Measurements from ENCODE around the gene SLC4A1AP. TPM values are rescaled to one million over a fixed set of nuclear protein-coding genes. Genes with fewer than 3 reads are reported as not detected.

Gene SLC4A1AP
- polyA plus RNA-seq, 1 experiment = 15.5 TPM

DNA sequence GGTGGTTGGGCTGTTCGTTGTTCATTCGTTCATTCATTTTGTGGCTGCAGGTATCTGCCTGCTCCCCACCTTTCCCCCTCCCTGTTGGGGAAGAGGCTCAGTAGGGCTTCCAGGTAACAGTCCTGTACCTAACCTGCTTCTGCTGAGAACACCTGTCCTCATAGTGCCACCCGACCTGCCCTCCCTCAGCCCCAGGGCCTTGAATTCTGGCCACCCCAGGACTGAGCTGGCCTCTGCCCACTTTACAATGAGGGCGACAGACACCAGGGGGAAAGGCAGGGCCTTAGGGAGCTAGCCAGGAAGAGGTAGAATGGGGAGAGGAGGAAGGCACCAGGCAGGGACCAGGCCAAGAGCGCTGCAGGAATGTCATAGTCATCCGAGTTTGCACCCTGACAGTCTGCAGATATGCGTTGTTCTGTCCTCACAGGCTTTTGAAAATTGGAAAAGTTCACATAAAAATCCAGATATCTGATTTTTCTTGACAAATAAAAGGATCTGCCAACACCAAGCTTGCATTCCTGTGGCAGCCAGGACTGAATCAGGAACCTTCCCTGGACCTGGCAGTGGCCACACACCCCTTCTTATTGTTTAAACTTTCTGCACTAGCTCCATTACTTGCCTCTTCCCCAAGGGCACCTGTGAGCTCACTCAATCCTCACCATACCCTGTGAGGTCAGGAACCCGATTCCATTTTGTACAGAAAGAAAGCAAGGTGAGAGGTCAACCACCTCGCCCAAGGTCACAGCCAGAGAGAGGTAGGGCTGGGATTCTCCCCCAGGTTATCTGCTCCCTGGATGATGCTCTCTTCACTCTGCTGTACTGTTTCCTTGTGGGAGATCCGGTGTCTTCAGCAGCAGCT lies 72.6 kb downstream of the SLC4A1AP start:
- POLR2A ChIA-PET = no interaction called here
- no peak for DNase-seq (ENCODE audit: low read depth, low spot score)
- no peaks in the 10 kb centered on the region; the same call in 1 of the 2 replicates for H3K9me3 ChIP-seq (ENCODE audit: control insufficient read depth, insufficient read depth, low read length)
- H3K27me3 ChIP-seq (ENCODE audit: control insufficient read depth, insufficient read depth, low read length) = no peaks in the 10 kb centered on the region
- H3K4me3 ChIP-seq (ENCODE audit: low read depth, low read length) = no peak overlapping the region
- no peak overlapping the region for H3K27ac ChIP-seq (ENCODE audit: low read depth, low read length)
- TF ChIP-seq, protein P1, sequence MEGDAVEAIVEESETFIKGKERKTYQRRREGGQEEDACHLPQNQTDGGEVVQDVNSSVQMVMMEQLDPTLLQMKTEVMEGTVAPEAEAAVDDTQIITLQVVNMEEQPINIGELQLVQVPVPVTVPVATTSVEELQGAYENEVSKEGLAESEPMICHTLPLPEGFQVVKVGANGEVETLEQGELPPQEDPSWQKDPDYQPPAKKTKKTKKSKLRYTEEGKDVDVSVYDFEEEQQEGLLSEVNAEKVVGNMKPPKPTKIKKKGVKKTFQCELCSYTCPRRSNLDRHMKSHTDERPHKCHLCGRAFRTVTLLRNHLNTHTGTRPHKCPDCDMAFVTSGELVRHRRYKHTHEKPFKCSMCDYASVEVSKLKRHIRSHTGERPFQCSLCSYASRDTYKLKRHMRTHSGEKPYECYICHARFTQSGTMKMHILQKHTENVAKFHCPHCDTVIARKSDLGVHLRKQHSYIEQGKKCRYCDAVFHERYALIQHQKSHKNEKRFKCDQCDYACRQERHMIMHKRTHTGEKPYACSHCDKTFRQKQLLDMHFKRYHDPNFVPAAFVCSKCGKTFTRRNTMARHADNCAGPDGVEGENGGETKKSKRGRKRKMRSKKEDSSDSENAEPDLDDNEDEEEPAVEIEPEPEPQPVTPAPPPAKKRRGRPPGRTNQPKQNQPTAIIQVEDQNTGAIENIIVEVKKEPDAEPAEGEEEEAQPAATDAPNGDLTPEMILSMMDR (IDR thresholded peaks at IDR 0.05; ENCODE audit: low read depth, low read length) = no peak
- CTCF ChIA-PET = interaction anchor here (0.5 to 2.5 kb wide), 4 partner anchors 11 to 34 kb away, joined by 3 to 10 read pairs (median 4); no protein-coding TSS in a partner anchor

DNA sequence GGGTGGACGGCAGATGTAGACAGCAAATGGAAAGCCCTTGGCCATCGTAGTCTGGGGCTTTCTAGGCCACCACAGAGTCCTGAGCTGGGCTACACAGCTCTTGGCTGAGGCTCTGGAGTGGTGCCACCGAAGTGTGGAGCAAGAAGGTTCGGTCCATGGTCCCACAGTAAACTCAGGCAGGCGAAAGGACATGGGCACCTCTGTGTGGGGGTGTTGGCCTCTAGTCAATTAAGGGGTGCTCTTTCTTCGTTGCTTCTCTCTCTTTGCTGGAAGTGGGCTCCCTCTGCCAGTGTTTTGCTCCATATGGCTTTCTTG lies 73.2 kb downstream of the SLC4A1AP start:
- H3K27ac ChIP-seq (ENCODE audit: low read depth, low read length) = no peak overlapping the region
- ChIA-PET POLR2A (interaction anchor here (0.9 kb wide), 1 partner anchor 17 kb away, joined by 3 read pairs; no protein-coding TSS in a partner anchor), CTCF (interaction anchor here (1.2 to 2.5 kb wide), 2 partner anchors 12 to 14 kb away, joined by 4 to 10 read pairs; no protein-coding TSS in a partner anchor)
- no peaks in the 10 kb centered on the region; the same call in 1 of the 2 replicates for H3K9me3 ChIP-seq (ENCODE audit: control insufficient read depth, insufficient read depth, low read length)
- no peak overlapping the region for H3K4me3 ChIP-seq (ENCODE audit: low read depth, low read length)
- TF ChIP-seq, protein P1 (IDR thresholded peaks at IDR 0.05; ENCODE audit: low read depth, low read length) = no peak
- DNase-seq (ENCODE audit: low read depth, low spot score) = no peak
- no peaks in the 10 kb centered on the region for H3K27me3 ChIP-seq (ENCODE audit: control insufficient read depth, insufficient read depth, low read length)

- DNase-seq (ENCODE audit: low read depth, low spot score) = peak; percentile 7
- Histone ChIP-seq H3K27me3 (ENCODE audit: control insufficient read depth, insufficient read depth, low read length) (no peaks in the 10 kb centered on the region), H3K4me3 (ENCODE audit: low read depth, low read length) (no peak overlapping the region), H3K27ac (ENCODE audit: low read depth, low read length) (no peak overlapping the region), H3K9me3 (ENCODE audit: control insufficient read depth, insufficient read depth, low read length) (no peaks in the 10 kb centered on the region; the same call in 1 of the 2 replicates)
- ChIA-PET POLR2A (interaction anchor here (0.9 kb wide), 1 partner anchor 18 kb away, joined by 3 read pairs; no protein-coding TSS in a partner anchor), CTCF (interaction anchor here (2.5 kb wide), 1 partner anchor 15 kb away, joined by 10 read pairs; no protein-coding TSS in a partner anchor)
- TF ChIP-seq, protein P1 (IDR thresholded peaks at IDR 0.05; ENCODE audit: low read depth, low read length) = no peak
These were observed 74.1 kb downstream of the SLC4A1AP start for GRCh38 chr2:27737676-27738348.

- DNase-seq (ENCODE audit: low read depth, low spot score) = no peak
- CTCF ChIA-PET = interaction anchor here (0.6 to 2.5 kb wide), 2 partner anchors 16 to 32 kb away, joined by 4 to 10 read pairs; no protein-coding TSS in a partner anchor
- H3K9me3 ChIP-seq (ENCODE audit: control insufficient read depth, insufficient read depth, low read length) = no peaks in the 10 kb centered on the region; the same call in 1 of the 2 replicates
- H3K27ac ChIP-seq (ENCODE audit: low read depth, low read length) = no peak overlapping the region
- no peak overlapping the region for H3K4me3 ChIP-seq (ENCODE audit: low read depth, low read length)
- no peaks in the 10 kb centered on the region for H3K27me3 ChIP-seq (ENCODE audit: control insufficient read depth, insufficient read depth, low read length)
- POLR2A ChIA-PET = no interaction called here
- TF ChIP-seq, protein P1 (IDR thresholded peaks at IDR 0.05; ENCODE audit: low read depth, low read length) = no peak
These were observed 74.8 kb downstream of the SLC4A1AP start for GRCh38 chr2:27738349-27739057.

All from AG04450 (cell line).